Calu3 (cell line): Measurements from ENCODE around the gene ARHGEF40. TPM values are rescaled to one million over a fixed set of nuclear protein-coding genes. Genes with fewer than 3 reads are reported as not detected.

Source experiments
- BruUV-seq: library from RNA; stranded (reverse); fragments of 400-500 nt; replicated peaks from 2 replicates; lab custom pipeline; 2021; lab: Mats Ljungman, UMichigan
- CTCF ChIA-PET: fragments of 300-600 bp; sonication (Branson Sonifier 250); formaldehyde crosslinking; loops from one replicate; lab custom pipeline; 2022; ENCODE audit warnings: antibody characterized with exemption; lab: Charles Lee
- DNase-seq: peaks from one replicate; pipeline ENCODE4 v3.0.0; 2022
- H3K27ac Mint-ChIP-seq: one replicate; pipeline ENCODE4 v1.8.0; 2022; ENCODE audit warnings: mixed read lengths; ENCODE audit not compliant: unreplicated experiment
- H3K27me3 Mint-ChIP-seq: one replicate; pipeline ENCODE4 v1.8.0; 2022; ENCODE audit warnings: mixed read lengths; ENCODE audit not compliant: unreplicated experiment
- H3K36me3 Mint-ChIP-seq: one replicate; pipeline ENCODE4 v1.8.0; 2022; ENCODE audit warnings: mild to moderate bottlenecking, moderate library complexity, mixed read lengths; ENCODE audit not compliant: insufficient read depth, unreplicated experiment
- H3K4me1 Mint-ChIP-seq: one replicate; pipeline ENCODE4 v1.8.0; 2022; ENCODE audit warnings: mild to moderate bottlenecking, low read depth, mixed read lengths; ENCODE audit not compliant: unreplicated experiment
- H3K4me3 Mint-ChIP-seq: one replicate; pipeline ENCODE4 v1.8.0; 2022; ENCODE audit warnings: mild to moderate bottlenecking, low read depth, moderate library complexity, mixed read lengths; ENCODE audit not compliant: unreplicated experiment
- H3K9me3 Mint-ChIP-seq: one replicate; pipeline ENCODE4 v1.8.0; 2022; ENCODE audit warnings: low read depth, mixed read lengths; ENCODE audit not compliant: unreplicated experiment
- CTCF ChIP-seq: fragments of 200-600 bp; IDR thresholded peaks from one replicate; pipeline ENCODE4 v1.8.0; 2022; ENCODE audit warnings: antibody characterized with exemption; ENCODE audit not compliant: unreplicated experiment
- intact Hi-C: fragments of 100-400 bp; cut with micrococcal nuclease; formaldehyde crosslinking; loops from one replicate; pipeline ENCODE4 v1.10.0; 2022; ENCODE audit not compliant: unreplicated experiment
- total RNA-seq: library from RNA; stranded (reverse); gene quantifications from 2 replicates; pipeline ENCODE4 v1.2.3, GENCODE V29; 2022

The ARHGEF40 gene
- total RNA-seq, 1 experiment from 2014 or later, result 16.8 TPM

GRCh38 chr14:21089271-21089670 lies 19.2 kb downstream of the ARHGEF40 start:
- H3K27me3 Mint-ChIP-seq, result no peaks in the 10 kb centered on the region
- peaks cover 33% of the 10 kb centered on the region for H3K36me3 Mint-ChIP-seq
- peaks cover 8% of the 10 kb centered on the region for H3K4me1 Mint-ChIP-seq
- CTCF ChIA-PET, result interaction anchor here (0.6 to 2.5 kb wide), 5 partner anchors 19 to 1624 kb away, joined by 3 to 12 read pairs (median 4); partner anchors contain the start of gene ARHGEF40
- H3K4me3 Mint-ChIP-seq, result no peak overlapping the region
- DNase-seq, result no peak
- H3K9me3 Mint-ChIP-seq, result no peaks in the 10 kb centered on the region
- H3K27ac Mint-ChIP-seq, result no peak overlapping the region
- TF ChIP-seq CTCF, result no peak
- BruUV-seq, result no TSS peak
- intact Hi-C loops, result no loop called here

DNA sequence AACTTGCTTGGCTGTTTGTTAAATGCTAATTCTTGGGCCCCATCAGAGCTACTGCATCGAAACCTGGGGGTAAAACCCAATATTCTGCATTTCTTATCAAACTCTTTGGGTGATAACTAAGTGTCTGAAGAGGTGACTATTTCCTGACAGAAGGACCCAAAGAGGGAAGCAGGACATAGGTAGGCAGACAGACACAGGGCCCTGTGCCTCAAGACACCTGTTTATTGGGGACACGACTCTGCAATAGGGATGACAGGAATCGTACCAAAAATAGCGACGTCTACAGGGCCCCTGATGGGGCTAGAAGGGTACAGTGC lies 19.7 kb downstream of the ARHGEF40 start:
- Mint-ChIP-seq H3K27me3 (no peaks in the 10 kb centered on the region), H3K9me3 (no peaks in the 10 kb centered on the region), H3K36me3 (peaks cover 33% of the 10 kb centered on the region), H3K27ac (no peak overlapping the region), H3K4me3 (no peak overlapping the region), H3K4me1 (peaks cover 8% of the 10 kb centered on the region)
- intact Hi-C loops, result no loop called here
- CTCF ChIA-PET, result interaction anchor here (1.0 to 2.5 kb wide), 5 partner anchors 14 to 75 kb away, joined by 3 to 12 read pairs (median 4); partner anchors contain the start of gene ARHGEF40
- TF ChIP-seq CTCF, result no peak
- no TSS peak for BruUV-seq
- no peak for DNase-seq

- H3K36me3 Mint-ChIP-seq, result peaks cover 33% of the 10 kb centered on the region
- intact Hi-C loops, result no loop called here
- no peak for DNase-seq
- no peaks in the 10 kb centered on the region for H3K27me3 Mint-ChIP-seq
- peak; percentile 57 for TF ChIP-seq CTCF
- H3K9me3 Mint-ChIP-seq, result no peaks in the 10 kb centered on the region
- BruUV-seq, result no TSS peak
- no peak overlapping the region for H3K27ac Mint-ChIP-seq
- peaks cover 8% of the 10 kb centered on the region for H3K4me1 Mint-ChIP-seq
- H3K4me3 Mint-ChIP-seq, result no peak overlapping the region
- CTCF ChIA-PET, result interaction anchor here (1.0 to 2.5 kb wide), 5 partner anchors 14 to 75 kb away, joined by 3 to 12 read pairs (median 4); partner anchors contain the start of gene ARHGEF40
These were observed 20.3 kb downstream of the ARHGEF40 start for GRCh38 chr14:21090194-21090939.

DNA sequence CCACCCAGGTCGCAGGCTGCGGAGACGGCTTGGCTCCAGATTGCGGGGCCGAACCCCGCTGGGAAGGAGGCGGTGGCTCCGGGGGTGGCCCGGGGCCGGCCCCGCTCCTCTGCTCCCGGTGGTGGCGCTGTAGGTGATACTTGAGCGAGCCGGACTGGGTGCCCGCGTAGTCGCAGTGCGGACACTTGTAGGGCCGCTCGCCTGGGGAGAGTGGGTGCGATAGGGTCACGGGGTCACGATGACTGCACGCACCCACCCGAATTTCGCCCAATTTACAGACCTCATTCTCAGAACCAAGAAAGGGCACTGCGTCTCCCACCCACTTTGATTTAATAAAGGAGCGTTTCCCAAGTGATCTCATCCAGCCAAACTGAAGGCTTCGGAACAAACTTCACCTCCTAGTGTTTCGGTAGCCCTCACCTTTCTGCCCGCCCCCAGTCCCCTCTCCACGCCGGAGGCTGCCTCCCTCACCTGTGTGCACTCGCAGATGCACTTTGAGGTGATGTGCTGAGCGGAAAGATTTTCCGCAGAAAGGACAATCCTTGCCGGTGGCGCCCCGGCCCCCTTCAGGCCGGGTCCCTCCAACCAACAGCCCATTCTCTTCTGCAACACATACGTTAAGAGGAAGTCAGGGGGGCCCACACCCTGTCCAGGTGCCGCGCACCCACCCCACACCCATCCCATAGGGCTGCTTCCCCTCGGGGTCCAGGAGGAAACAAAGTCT lies 21.0 kb downstream of the ARHGEF40 start:
- Mint-ChIP-seq H3K36me3 (peaks cover 33% of the 10 kb centered on the region), H3K27ac (no peak overlapping the region)

More for the DNA sequence above, 21.0 kb downstream of the ARHGEF40 start:
- DNase-seq, result no peak
- Mint-ChIP-seq H3K9me3 (no peaks in the 10 kb centered on the region), H3K4me1 (peaks cover 8% of the 10 kb centered on the region), H3K4me3 (no peak overlapping the region), H3K27me3 (no peaks in the 10 kb centered on the region)
- no peak for TF ChIP-seq CTCF
- CTCF ChIA-PET, result interaction anchor here (1.3 to 2.5 kb wide), 5 partner anchors 13 to 76 kb away, joined by 3 to 18 read pairs (median 10); no protein-coding TSS in a partner anchor
- intact Hi-C loops, result no loop called here
- no TSS peak for BruUV-seq
